HepG2 (cell line): Measurements from ENCODE around the gene SDK1. TPM values are rescaled to one million over a fixed set of nuclear protein-coding genes. Genes with fewer than 3 reads are reported as not detected.

Experiments used
- ATAC-seq: fragments of 200-7000 bp; cut with Tn5 transposase; 3 replicates; pipeline ENCODE4 v1.9.1; 2020; ENCODE audit warnings: mild to moderate bottlenecking, moderate library complexity
- BruUV-seq: library from RNA; stranded (reverse); fragments of 400-500 nt; replicated peaks from 2 replicates; lab custom pipeline; 2021; lab: Mats Ljungman, UMichigan
- CTCF ChIA-PET: fragments of 300-600 bp; formaldehyde crosslinking; extraction: SDS; loops from one replicate; lab custom pipeline; 2021; ENCODE audit warnings: low total read pairs, inconsistent platforms, low intra/inter-chr PET ratio; lab: Yijun Ruan, JAX
- POLR2A ChIA-PET: fragments of 350-600 bp; sonication (Branson Sonifier 250); formaldehyde crosslinking; loops from one replicate; lab custom pipeline; 2020; ENCODE audit warnings: antibody characterized with exemption, inconsistent platforms; lab: Yijun Ruan, JAX
- DNase-seq: peaks from one replicate; pipeline ENCODE4 v3.0.0-alpha.2; 2015; ENCODE audit warnings: low spot score
- FAIRE-seq: peaks from 3 replicates; lab custom pipeline; 2011; peaks lifted over from hg19 to GRCh38; lab: Jason Lieb, UNC
- H2AFZ ChIP-seq: one replicate; pipeline ENCODE4 v1.6.1; 2011; ENCODE audit warnings: low read length, inconsistent platforms
- H3K27ac ChIP-seq: fragments of 300-600 bp; 3 replicates; pipeline ENCODE4 v1.8.0; 2011; ENCODE audit warnings: mixed run types, mild to moderate bottlenecking, mixed read lengths, low read length, inconsistent platforms; ENCODE audit not compliant: insufficient read depth; ENCODE audit errors: extremely low read length
- H3K27me3 ChIP-seq, 2 experiments: fragments of 200-600 bp in 1 of 2; 2 replicates in 1 of 2; 3 replicates in 1 of 2; pipeline versions ENCODE4 v1.6.0 to v1.8.0; 2011; ENCODE audit warnings: low read length in 2 of 2, mild to moderate bottlenecking in 2 of 2, moderate library complexity in 2 of 2, inconsistent platforms in 1 of 2; ENCODE audit not compliant: insufficient read depth in 2 of 2, control insufficient read depth in 1 of 2
- H3K36me3 ChIP-seq, 2 experiments: fragments of 200-600 bp in 1 of 2; replicated peaks in 1 of 2; 2 replicates in 1 of 2; 3 replicates in 1 of 2; pipeline versions ENCODE4 v1.5.1 to v1.8.0; 2011; ENCODE audit warnings: low read length in 2 of 2, inconsistent platforms in 1 of 2; ENCODE audit not compliant: insufficient read depth in 2 of 2, control insufficient read depth in 1 of 2
- H3K4me1 ChIP-seq: 2 replicates; pipeline ENCODE4 v1.5.1; 2012; ENCODE audit warnings: low read length, inconsistent platforms; ENCODE audit not compliant: insufficient read depth
- H3K4me2 ChIP-seq: 2 replicates; pipeline ENCODE4 v1.6.0; 2011; ENCODE audit warnings: low read depth, low read length, inconsistent platforms
- H3K4me3 ChIP-seq, 3 experiments: fragments of 200-600 bp in 1 of 3; sonication (generic), shearing (Covaris generic) in 1 of 3; replicated peaks in 1 of 3; 2 replicates each; pipeline ENCODE4 v1.5.1; 2011 to 2016; ENCODE audit warnings: low read length in 3 of 3, inconsistent platforms in 2 of 3, low read depth in 2 of 3, mild to moderate bottlenecking in 2 of 3, control low read depth in 1 of 3, mixed read lengths in 1 of 3; ENCODE audit not compliant: insufficient read depth in 1 of 3
- H3K79me2 ChIP-seq: one replicate; pipeline ENCODE4 v1.6.1; 2011; ENCODE audit warnings: low read length, inconsistent platforms; ENCODE audit not compliant: insufficient read depth
- H3K9ac ChIP-seq: 2 replicates; pipeline ENCODE4 v1.6.0; 2011; ENCODE audit warnings: mild to moderate bottlenecking, low read depth, low read length, inconsistent platforms; ENCODE audit not compliant: insufficient read depth
- H3K9me3 ChIP-seq: 2 replicates; pipeline ENCODE4 v1.5.1; 2012; ENCODE audit warnings: mild to moderate bottlenecking, low read length
- H4K20me1 ChIP-seq: 2 replicates; pipeline ENCODE4 v1.6.0; 2011; ENCODE audit warnings: inconsistent platforms, mild to moderate bottlenecking, low read length, moderate library complexity; ENCODE audit not compliant: insufficient read depth
- ATAD3A ChIP-seq: sonication (generic); formaldehyde crosslinking; IDR thresholded peaks from 2 replicates; pipeline ENCODE4 v1.4.0; 2020; ENCODE audit warnings: missing genetic modification reagents
- BCLAF1 ChIP-seq: fragments of 450-650 bp; IDR thresholded peaks from 2 replicates; pipeline ENCODE4 v1.6.1; 2017; ENCODE audit warnings: mild to moderate bottlenecking
- CHCHD3 ChIP-seq: sonication (generic); formaldehyde crosslinking; IDR thresholded peaks from 2 replicates; pipeline ENCODE4 v1.8.0; 2022; ENCODE audit warnings: mild to moderate bottlenecking, missing genetic modification reagents, moderate library complexity
- LCORL ChIP-seq, 2 experiments: fragments of 450-650 bp in 1 of 2; sonication (generic) in 1 of 2; formaldehyde crosslinking in 1 of 2; IDR thresholded peaks; 2 replicates each; pipeline versions ENCODE4 v1.5.0 to v1.6.1; 2017 to 2020; ENCODE audit warnings: antibody characterized with exemption in 1 of 2, missing genetic modification reagents in 1 of 2
- PTBP1 ChIP-seq: fragments of 200-400 bp; formaldehyde crosslinking; IDR thresholded peaks from 2 replicates; pipeline ENCODE4 v1.6.1; 2018; ENCODE audit warnings: low read length, low read depth; ENCODE audit not compliant: poor library complexity, severe bottlenecking
- RAD51 ChIP-seq: fragments of 450-650 bp; IDR thresholded peaks from 2 replicates; pipeline ENCODE4 v1.6.1; 2016; ENCODE audit warnings: borderline replicate concordance
- ZBTB20 ChIP-seq: sonication (generic); formaldehyde crosslinking; IDR thresholded peaks from 2 replicates; pipeline ENCODE4 v1.8.1; 2023; ENCODE audit warnings: missing genetic modification reagents, low read depth, mild to moderate bottlenecking, borderline replicate concordance
- ZFP82 ChIP-seq: sonication (generic); formaldehyde crosslinking; IDR thresholded peaks from 2 replicates; pipeline ENCODE4 v1.5.1; 2020; ENCODE audit warnings: mild to moderate bottlenecking, missing genetic modification reagents, borderline replicate concordance
- ZNF510 ChIP-seq: sonication (generic); formaldehyde crosslinking; IDR thresholded peaks from 2 replicates; pipeline ENCODE4 v1.4.0; 2020; ENCODE audit warnings: low read depth, mild to moderate bottlenecking, missing genetic modification reagents
- ZNF713 ChIP-seq: sonication (generic); formaldehyde crosslinking; IDR thresholded peaks from 2 replicates; pipeline ENCODE4 v1.4.0; 2020; ENCODE audit warnings: mild to moderate bottlenecking, missing genetic modification reagents
- WGBS: methylation state at CpG from one replicate; pipeline ENCODE4 v1.1.6; 2017; ENCODE audit warnings: low lambda C conversion rate; 5-methylcytosine and 5-hydroxymethylcytosine counted together
- in situ Hi-C: cut with HindIII; loops from 2 replicates; pipeline ENCODE4 v1.10.0; 2017; ENCODE audit warnings: low pct_unique_long_range_greater_than_20kb; ENCODE audit not compliant: extremely low pct_ligation_motif_present
- intact Hi-C: fragments of 100-400 bp; cut with micrococcal nuclease; formaldehyde crosslinking; loops from one replicate; pipeline ENCODE4 v1.10.0; 2022; ENCODE audit not compliant: unreplicated experiment
- polyA plus RNA-seq, 8 experiments: library from polyadenylated mRNA; depleted of rRNA in 3 of 8; stranded (reverse) in 7 of 8; unstranded in 1 of 8; fragments of >200 nt; fragmentation: Illumina TruSeq in 4 of 8; extraction: Trizol in 4 of 8; gene quantifications; 2 replicates each; pipeline versions ENCODE4 v1.2.1 to v1.2.3, GENCODE V29; 2011 to 2016; ENCODE audit warnings: low read depth in 4 of 8, missing spikeins in 1 of 8, mixed read lengths in 1 of 8; ENCODE audit not compliant: insufficient read depth in 1 of 8
- total RNA-seq, 5 experiments: library from RNA; depleted of rRNA; stranded (reverse); fragments of >200 nt; fragmentation: Illumina TruSeq; extraction: Trizol; gene quantifications; 2 replicates each; pipeline ENCODE4 v1.2.3, GENCODE V29; 2016; ENCODE audit warnings: low read depth in 1 of 5
- TF ChIP-seq, protein P1 (sequence below), 2 experiments: sonication (generic) in 1 of 2; formaldehyde crosslinking in 1 of 2; IDR thresholded peaks; 2 replicates each; pipeline versions ENCODE4 v1.4.0 to v1.6.1; 2016 to 2020; ENCODE audit warnings: borderline replicate concordance in 1 of 2, low read depth in 1 of 2, mild to moderate bottlenecking in 1 of 2, missing genetic modification reagents in 1 of 2
- TF ChIP-seq, protein P2 (sequence below): sonication (generic); formaldehyde crosslinking; IDR thresholded peaks from 2 replicates; pipeline ENCODE4 v1.4.0; 2020; ENCODE audit warnings: missing genetic modification reagents

Gene SDK1
- total and polyA plus RNA-seq, 2 of the 13 experiments (the other 11 are each of a cell fraction or from before 2014, with no cell fraction given) = 0.35 to 2.4 TPM

GRCh38 chr7:3309956-3310355, 8.9 kb downstream of the SDK1 start:
- Histone ChIP-seq H3K27me3 (no peaks in the 10 kb centered on the region), H3K79me2 (peaks cover 1% of the 10 kb centered on the region), H3K4me3 (no peak overlapping the region), H4K20me1 (no peaks in the 10 kb centered on the region), H3K4me2 (no peak overlapping the region), H3K27ac (no peak overlapping the region), H2AFZ (no peak overlapping the region), H3K9ac (no peak overlapping the region), H3K36me3 (no peaks in the 10 kb centered on the region), H3K9me3 (no peaks in the 10 kb centered on the region), H3K4me1 (no peaks in the 10 kb centered on the region)
- DNase-seq (no peak), ATAC-seq (no peak), FAIRE-seq (no peak)
- in situ Hi-C loops = no loop called here
- intact Hi-C loops = no loop called here
- 89% methylated on average over 1 of the region's 1 CpG for WGBS
- BruUV-seq = no TSS peak
- ChIA-PET POLR2A (no interaction called here), CTCF (no interaction called here)
- no peak for TF ChIP-seq CHCHD3
- TF ChIP-seq ZFP82 (CRISPR knock-in tag) = no peak
- TF ChIP-seq BCLAF1 = no peak
- TF ChIP-seq, protein P1, sequence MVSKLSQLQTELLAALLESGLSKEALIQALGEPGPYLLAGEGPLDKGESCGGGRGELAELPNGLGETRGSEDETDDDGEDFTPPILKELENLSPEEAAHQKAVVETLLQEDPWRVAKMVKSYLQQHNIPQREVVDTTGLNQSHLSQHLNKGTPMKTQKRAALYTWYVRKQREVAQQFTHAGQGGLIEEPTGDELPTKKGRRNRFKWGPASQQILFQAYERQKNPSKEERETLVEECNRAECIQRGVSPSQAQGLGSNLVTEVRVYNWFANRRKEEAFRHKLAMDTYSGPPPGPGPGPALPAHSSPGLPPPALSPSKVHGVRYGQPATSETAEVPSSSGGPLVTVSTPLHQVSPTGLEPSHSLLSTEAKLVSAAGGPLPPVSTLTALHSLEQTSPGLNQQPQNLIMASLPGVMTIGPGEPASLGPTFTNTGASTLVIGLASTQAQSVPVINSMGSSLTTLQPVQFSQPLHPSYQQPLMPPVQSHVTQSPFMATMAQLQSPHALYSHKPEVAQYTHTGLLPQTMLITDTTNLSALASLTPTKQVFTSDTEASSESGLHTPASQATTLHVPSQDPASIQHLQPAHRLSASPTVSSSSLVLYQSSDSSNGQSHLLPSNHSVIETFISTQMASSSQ (IDR thresholded peaks at IDR 0.05; ENCODE audit: low read depth) = no peak
- TF ChIP-seq, protein P1 (CRISPR knock-in tag; IDR thresholded peaks at IDR 0.05; ENCODE audit: borderline replicate concordance) = no peak
- TF ChIP-seq PTBP1 = no peak
- TF ChIP-seq ZNF713 (CRISPR knock-in tag) = no peak
- TF ChIP-seq ATAD3A (CRISPR knock-in tag) = no peak
- TF ChIP-seq, protein P2, sequence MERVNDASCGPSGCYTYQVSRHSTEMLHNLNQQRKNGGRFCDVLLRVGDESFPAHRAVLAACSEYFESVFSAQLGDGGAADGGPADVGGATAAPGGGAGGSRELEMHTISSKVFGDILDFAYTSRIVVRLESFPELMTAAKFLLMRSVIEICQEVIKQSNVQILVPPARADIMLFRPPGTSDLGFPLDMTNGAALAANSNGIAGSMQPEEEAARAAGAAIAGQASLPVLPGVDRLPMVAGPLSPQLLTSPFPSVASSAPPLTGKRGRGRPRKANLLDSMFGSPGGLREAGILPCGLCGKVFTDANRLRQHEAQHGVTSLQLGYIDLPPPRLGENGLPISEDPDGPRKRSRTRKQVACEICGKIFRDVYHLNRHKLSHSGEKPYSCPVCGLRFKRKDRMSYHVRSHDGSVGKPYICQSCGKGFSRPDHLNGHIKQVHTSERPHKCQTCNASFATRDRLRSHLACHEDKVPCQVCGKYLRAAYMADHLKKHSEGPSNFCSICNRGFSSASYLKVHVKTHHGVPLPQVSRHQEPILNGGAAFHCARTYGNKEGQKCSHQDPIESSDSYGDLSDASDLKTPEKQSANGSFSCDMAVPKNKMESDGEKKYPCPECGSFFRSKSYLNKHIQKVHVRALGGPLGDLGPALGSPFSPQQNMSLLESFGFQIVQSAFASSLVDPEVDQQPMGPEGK (CRISPR knock-in tag) = no peak
- no peak for TF ChIP-seq RAD51
- TF ChIP-seq LCORL (IDR thresholded peaks at IDR 0.05) = no peak
- TF ChIP-seq LCORL (CRISPR knock-in tag; IDR thresholded peaks at IDR 0.05) = no peak
- TF ChIP-seq ZNF510 = no peak
- TF ChIP-seq ZBTB20 (CRISPR knock-in tag) = no peak
